DOHH2 (cell line): Measurements from ENCODE around the gene CLECL1.
A peak's percentile ranks its signal among the peaks of the same experiment; 100 is the strongest.
"Not testable (repeated sequence)": the region's sequence is repeated elsewhere in the genome, so short reads cannot be mapped to it uniquely, and the experiment has no call there.

Source experiments
- H3F3A ChIP-seq: fragments of 200-600 bp; sonication (generic), shearing (Covaris generic); 2 replicates; pipeline ENCODE4 v1.6.0; 2016; ENCODE audit warnings: antibody characterized with exemption, mild to moderate bottlenecking; ENCODE audit not compliant: control insufficient read depth, insufficient read depth
- H3K27ac ChIP-seq: fragments of 200-600 bp; sonication (generic); 2 replicates; pipeline ENCODE4 v1.5.1; 2014; ENCODE audit warnings: low read depth, mild to moderate bottlenecking, low read length, moderate library complexity
- H3K27me3 ChIP-seq: fragments of 200-600 bp; sonication (generic); 2 replicates; pipeline ENCODE4 v1.6.1; 2014; ENCODE audit warnings: mild to moderate bottlenecking, low read length, mixed read lengths; ENCODE audit not compliant: control insufficient read depth
- H3K36me3 ChIP-seq: fragments of 200-600 bp; sonication (generic); 2 replicates; pipeline ENCODE4 v1.6.1; 2014; ENCODE audit warnings: mild to moderate bottlenecking, low read length, moderate library complexity, mixed read lengths; ENCODE audit not compliant: control insufficient read depth
- H3K4me1 ChIP-seq: fragments of 200-600 bp; sonication (generic); 2 replicates; pipeline ENCODE4 v1.6.1; 2014; ENCODE audit warnings: mild to moderate bottlenecking, low read length, mixed read lengths; ENCODE audit not compliant: control insufficient read depth
- H3K4me2 ChIP-seq: fragments of 200-600 bp; sonication (generic); 2 replicates; pipeline ENCODE4 v1.6.0; 2014; ENCODE audit warnings: mild to moderate bottlenecking, low read length, moderate library complexity
- H3K4me3 ChIP-seq: fragments of 200-600 bp; sonication (generic); 2 replicates; pipeline ENCODE4 v1.5.1; 2014; ENCODE audit warnings: mild to moderate bottlenecking, low read length, mixed read lengths
- H3K79me2 ChIP-seq: fragments of 200-600 bp; sonication (generic); 2 replicates; pipeline ENCODE4 v1.6.1; 2014; ENCODE audit warnings: mild to moderate bottlenecking, low read length, mixed read lengths; ENCODE audit not compliant: control insufficient read depth
- H3K9me2 ChIP-seq: fragments of 200-600 bp; sonication (generic); replicated peaks from 2 replicates; pipeline ENCODE4 v1.6.1; 2014; ENCODE audit warnings: mild to moderate bottlenecking, low read length, mixed read lengths; ENCODE audit not compliant: control insufficient read depth
- H3K9me3 ChIP-seq: fragments of 200-600 bp; sonication (generic); 2 replicates; pipeline ENCODE4 v1.6.1; 2014; ENCODE audit warnings: antibody characterized with exemption, low read length, mixed read lengths; ENCODE audit not compliant: control insufficient read depth, insufficient read depth
- H4K20me1 ChIP-seq: fragments of 200-600 bp; sonication (generic); 2 replicates; pipeline ENCODE4 v1.6.0; 2014; ENCODE audit warnings: low read depth, mild to moderate bottlenecking, antibody characterized with exemption, low read length, moderate library complexity; ENCODE audit not compliant: control insufficient read depth, insufficient read depth
- EZH2phosphoT487 ChIP-seq: fragments of 200-600 bp; sonication (generic); IDR thresholded peaks from 2 replicates; pipeline ENCODE4 v1.6.1; 2017; ENCODE audit warnings: borderline replicate concordance, mild to moderate bottlenecking, antibody characterized with exemption, low read length, moderate library complexity, mixed read lengths
- TF ChIP-seq, protein P1 (sequence below): fragments of 200-600 bp; sonication (generic); IDR thresholded peaks from one replicate; pipeline ENCODE4 v1.5.1; 2014; ENCODE audit warnings: antibody characterized with exemption, mild to moderate bottlenecking, low read depth, low read length; ENCODE audit not compliant: poor library complexity, severe bottlenecking

The CLECL1 gene

DNA sequence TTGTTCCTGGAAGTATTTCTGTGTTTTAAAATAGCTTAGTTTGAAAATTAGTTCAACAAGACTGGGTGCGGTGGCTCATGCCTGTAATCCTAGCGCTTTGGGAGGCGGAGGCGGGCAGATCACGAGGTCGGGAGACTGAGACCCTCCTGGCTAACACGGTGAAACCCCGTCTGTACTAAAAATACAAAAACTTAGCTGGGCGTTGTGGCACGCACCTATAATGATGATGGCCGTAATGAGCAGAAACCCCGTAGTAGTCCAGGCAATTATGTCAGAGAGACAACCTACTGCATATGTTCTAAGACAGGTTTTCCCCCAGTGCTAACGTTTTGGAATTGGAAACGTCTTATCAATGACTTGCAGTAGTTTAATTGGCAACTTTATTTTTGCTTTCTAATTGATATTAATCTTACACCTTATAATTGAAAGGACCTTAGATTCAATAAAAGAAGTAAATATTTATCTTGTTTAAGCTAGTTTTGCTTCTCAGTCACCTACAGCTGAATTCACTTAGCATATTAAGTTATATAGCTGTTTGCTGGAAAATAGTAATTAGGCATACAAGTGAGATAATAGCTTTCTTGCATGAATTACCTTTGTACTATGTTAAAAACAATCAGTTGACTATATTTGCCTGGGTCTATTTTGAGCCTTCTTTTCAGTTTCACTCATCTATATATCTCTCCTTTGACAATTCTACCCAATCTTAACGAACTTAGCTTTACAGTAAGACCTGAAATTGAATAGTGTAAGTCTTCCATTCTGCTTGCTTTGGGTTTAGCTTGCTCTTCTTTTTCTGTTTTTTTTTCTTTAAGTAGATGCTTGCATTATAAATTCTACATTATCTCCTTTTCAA, 15.6 kb downstream of the CLECL1 start:
- Histone ChIP-seq H3K4me2 (peak overlapping the region; percentile 51), H3K4me1 (peaks cover 100% of the 10 kb centered on the region)

DNA sequence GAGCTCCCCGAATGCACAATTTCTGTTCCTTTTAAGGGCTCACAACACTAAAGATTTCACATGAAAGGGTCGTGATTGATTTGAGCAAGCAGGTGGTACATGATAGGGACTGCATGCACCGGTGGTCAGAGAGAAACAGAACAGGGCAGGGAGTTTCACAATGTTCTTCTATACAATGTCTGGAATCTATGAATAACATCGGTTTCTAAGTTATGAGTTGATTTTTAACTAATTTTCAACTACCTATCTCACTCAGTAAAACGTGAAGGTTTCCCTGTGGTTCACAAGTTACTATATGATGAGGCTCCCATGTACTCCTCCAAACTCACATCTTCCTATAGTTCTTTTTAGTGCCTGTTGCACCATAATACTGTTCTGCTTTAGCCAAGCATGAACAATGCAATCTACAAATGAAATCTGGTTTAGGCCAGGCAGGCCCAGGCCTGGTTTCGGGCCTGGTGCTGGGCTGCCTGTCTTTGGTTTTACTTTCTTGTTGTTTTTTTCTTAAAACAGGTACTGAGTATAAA, 19.8 kb downstream of the CLECL1 start:
- H3K9me2 ChIP-seq, H4K20me1 ChIP-seq, H3K79me2 ChIP-seq, H3K36me3 ChIP-seq, H3K9me3 ChIP-seq, H3F3A ChIP-seq, H3K27me3 ChIP-seq: not testable (repeated sequence)
- Histone ChIP-seq H3K4me2 (peak overlapping the region; percentile 58), H3K4me3 (peak overlapping the region; percentile 40), H3K27ac (peak overlapping the region; percentile 63), H3K4me1 (peaks cover 97% of the 10 kb centered on the region)

More for the DNA sequence above, 15.6 kb downstream of the CLECL1 start:
- no peaks in the 10 kb centered on the region for H3K9me2 ChIP-seq
- no peak for TF ChIP-seq EZH2phosphoT487
- no peaks in the 10 kb centered on the region for H3K27me3 ChIP-seq
- H3K4me3 ChIP-seq = peak overlapping the region; percentile 6
- peaks cover 32% of the 10 kb centered on the region for H3K36me3 ChIP-seq
- peaks cover 5% of the 10 kb centered on the region; the same call in 1 of the 2 replicates for H3K79me2 ChIP-seq
- no peaks in the 10 kb centered on the region for H3K9me3 ChIP-seq
- H4K20me1 ChIP-seq = no peaks in the 10 kb centered on the region
- H3K27ac ChIP-seq = peak overlapping the region; percentile 36
- H3F3A ChIP-seq = peaks cover 16% of the 10 kb centered on the region

GRCh38 chr12:9711664-9712063, 21.2 kb downstream of the CLECL1 start:
- Histone ChIP-seq H3K36me3 (peaks cover 6% of the 10 kb centered on the region; the same call in 1 of the 2 replicates), H3K27me3 (no peaks in the 10 kb centered on the region), H3K4me3 (no peak overlapping the region), H3K79me2 (no peaks in the 10 kb centered on the region), H3K4me2 (peak overlapping the region; percentile 12; the same call in 1 of the 2 replicates), H4K20me1 (no peaks in the 10 kb centered on the region), H3K4me1 (peaks cover 97% of the 10 kb centered on the region), H3F3A (peaks cover 9% of the 10 kb centered on the region), H3K27ac (no peak overlapping the region), H3K9me2 (no peaks in the 10 kb centered on the region), H3K9me3 (no peaks in the 10 kb centered on the region)
- TF ChIP-seq, protein P1, sequence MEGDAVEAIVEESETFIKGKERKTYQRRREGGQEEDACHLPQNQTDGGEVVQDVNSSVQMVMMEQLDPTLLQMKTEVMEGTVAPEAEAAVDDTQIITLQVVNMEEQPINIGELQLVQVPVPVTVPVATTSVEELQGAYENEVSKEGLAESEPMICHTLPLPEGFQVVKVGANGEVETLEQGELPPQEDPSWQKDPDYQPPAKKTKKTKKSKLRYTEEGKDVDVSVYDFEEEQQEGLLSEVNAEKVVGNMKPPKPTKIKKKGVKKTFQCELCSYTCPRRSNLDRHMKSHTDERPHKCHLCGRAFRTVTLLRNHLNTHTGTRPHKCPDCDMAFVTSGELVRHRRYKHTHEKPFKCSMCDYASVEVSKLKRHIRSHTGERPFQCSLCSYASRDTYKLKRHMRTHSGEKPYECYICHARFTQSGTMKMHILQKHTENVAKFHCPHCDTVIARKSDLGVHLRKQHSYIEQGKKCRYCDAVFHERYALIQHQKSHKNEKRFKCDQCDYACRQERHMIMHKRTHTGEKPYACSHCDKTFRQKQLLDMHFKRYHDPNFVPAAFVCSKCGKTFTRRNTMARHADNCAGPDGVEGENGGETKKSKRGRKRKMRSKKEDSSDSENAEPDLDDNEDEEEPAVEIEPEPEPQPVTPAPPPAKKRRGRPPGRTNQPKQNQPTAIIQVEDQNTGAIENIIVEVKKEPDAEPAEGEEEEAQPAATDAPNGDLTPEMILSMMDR = no peak
- TF ChIP-seq EZH2phosphoT487 = no peak

GRCh38 chr12:9710584-9711375, 22.1 kb downstream of the CLECL1 start:
- H3K4me2 ChIP-seq = no peak overlapping the region
- H3K36me3 ChIP-seq = peaks cover 9% of the 10 kb centered on the region; the same call in 1 of the 2 replicates
- H3K4me1 ChIP-seq = peaks cover 97% of the 10 kb centered on the region
- H4K20me1 ChIP-seq = no peaks in the 10 kb centered on the region
- H3K79me2 ChIP-seq = no peaks in the 10 kb centered on the region
- peaks cover 15% of the 10 kb centered on the region for H3F3A ChIP-seq
- no peaks in the 10 kb centered on the region for H3K27me3 ChIP-seq
- H3K9me2 ChIP-seq = no peaks in the 10 kb centered on the region
- H3K4me3 ChIP-seq = no peak overlapping the region
- TF ChIP-seq EZH2phosphoT487 = no peak
- TF ChIP-seq, protein P1 = no peak
- no peaks in the 10 kb centered on the region for H3K9me3 ChIP-seq
- no peak overlapping the region for H3K27ac ChIP-seq
